Gastroesophageal sphincter (tissue), 3 donors: ENCODE data around the gene LY86.

Experiments
- CTCF ChIP-seq, 4 experiments: fragments of 200-600 bp in 2 of 4; fragments of 450-650 bp in 2 of 4; sonication (generic) in 1 of 4; IDR thresholded peaks; one replicate each; pipeline ENCODE4 v1.5.1; 2017 to 2019; ENCODE audit warnings: antibody characterized with exemption in 4 of 4, mild to moderate bottlenecking in 2 of 4, moderate library complexity in 2 of 4
- POLR2A ChIP-seq, 2 donors: fragments of 450-650 bp; IDR thresholded peaks; one replicate each; pipeline ENCODE4 v1.6.1; 2017; ENCODE audit warnings: antibody characterized with exemption in 2 of 2, mild to moderate bottlenecking in 2 of 2, moderate library complexity in 1 of 2
- POLR2AphosphoS5 ChIP-seq: sonication (generic); formaldehyde crosslinking; IDR thresholded peaks from one replicate; pipeline ENCODE4 v1.6.1; 2017; ENCODE audit warnings: antibody characterized with exemption

GRCh38 chr6:6700407-6701270 is 112.1 kb downstream of the LY86 start:
- no peak for TF ChIP-seq POLR2A (IDR thresholded peaks at IDR 0.05)
- no peak for TF ChIP-seq CTCF (IDR thresholded peaks at IDR 0.05)
- no peak for TF ChIP-seq POLR2AphosphoS5
